EL (cell line): ENCODE results near the gene DIPK2A.

Experiments used
- DNase-seq: peaks from one replicate; pipeline ENCODE4 v3.0.0-alpha.2; 2016

Gene DIPK2A

DNA sequence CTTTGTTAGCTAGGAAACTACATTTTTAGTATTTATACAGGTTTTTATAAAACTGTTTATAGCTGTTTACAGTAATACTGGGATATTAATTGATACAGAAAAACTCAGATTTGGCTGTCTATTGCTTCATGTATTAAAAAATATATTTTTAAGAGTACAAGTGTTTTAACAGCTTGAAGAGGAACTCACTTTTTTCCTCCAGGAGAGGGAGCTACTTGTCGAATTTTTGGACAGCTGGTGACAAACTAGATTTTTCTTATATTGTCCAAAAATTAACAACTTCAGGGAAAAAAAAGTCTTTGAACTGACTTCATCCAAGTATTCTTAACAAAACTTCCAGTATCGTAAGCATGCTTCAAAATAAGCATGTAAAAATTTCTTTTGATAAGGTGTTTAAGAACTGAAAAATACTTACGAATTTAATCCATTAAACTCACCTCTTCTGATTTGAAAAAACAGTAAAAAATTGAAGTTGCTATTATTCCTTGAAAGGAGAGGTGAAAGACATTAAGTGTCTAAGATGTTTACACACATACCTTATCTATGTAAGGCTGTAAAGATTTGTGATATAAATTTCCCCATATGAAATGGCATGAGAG is 4.0 kb downstream of the DIPK2A start:
- peak; percentile 59 for DNase-seq

DNA sequence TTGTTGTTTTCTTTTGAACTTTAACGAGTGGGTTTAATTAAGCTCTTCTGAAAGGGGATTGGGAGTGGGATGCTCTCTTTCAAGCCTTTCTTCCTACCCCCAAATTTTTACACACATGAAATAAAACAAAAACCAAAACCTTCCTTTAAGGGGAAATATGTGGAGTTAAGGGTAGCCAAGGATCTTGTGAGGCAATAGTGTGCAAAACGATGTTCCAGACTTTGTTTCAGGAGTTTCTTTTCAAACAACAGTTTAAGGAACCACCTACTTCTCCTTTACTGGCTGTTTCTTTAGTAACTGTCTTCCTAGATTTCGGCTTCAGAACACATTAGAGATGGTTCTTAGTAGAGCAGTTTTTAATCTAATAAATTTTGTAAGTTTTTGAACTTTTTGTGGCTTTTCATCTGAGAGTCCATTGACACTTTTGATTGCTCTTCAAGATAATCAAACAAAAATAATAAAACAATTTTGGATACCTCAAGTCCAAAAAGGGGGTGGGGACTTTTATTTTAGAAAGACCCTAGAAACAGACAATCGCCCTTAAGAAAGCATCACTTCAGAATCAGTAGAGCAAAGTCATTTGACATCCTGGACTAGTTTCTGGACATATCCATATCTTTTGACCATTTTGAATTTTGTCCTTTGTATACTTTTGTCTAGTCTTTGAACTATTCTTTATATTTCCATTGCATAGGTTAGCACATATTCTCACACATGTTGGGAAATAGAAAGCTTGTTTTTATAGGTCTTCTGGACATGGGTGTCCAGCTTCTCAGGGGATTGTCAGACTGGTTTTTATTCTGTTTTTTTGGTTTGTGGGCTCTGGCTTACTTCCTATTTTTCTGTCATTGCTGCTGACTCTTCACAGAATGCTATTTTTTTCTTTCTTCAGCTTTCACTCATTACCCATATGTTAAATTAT is 6.0 kb downstream of the DIPK2A start:
- no peak for DNase-seq

DNA sequence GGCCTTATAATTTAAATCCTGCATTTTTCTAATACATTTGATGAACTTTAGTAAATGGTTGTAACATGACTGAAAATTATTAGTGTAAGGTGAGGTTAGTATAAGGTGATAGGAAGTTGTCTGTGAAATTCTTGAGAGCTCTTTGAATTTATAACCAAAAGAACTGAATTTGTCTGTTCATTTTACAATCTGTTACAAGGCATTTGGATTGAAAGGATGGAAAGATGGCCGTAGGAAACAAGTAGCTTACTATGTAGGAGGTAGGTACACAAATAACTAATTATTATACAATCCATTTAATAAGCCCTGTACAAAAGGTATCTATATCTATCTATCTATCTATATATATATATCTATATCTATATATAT is 6.6 kb downstream of the DIPK2A start:
- no peak for DNase-seq

DNA sequence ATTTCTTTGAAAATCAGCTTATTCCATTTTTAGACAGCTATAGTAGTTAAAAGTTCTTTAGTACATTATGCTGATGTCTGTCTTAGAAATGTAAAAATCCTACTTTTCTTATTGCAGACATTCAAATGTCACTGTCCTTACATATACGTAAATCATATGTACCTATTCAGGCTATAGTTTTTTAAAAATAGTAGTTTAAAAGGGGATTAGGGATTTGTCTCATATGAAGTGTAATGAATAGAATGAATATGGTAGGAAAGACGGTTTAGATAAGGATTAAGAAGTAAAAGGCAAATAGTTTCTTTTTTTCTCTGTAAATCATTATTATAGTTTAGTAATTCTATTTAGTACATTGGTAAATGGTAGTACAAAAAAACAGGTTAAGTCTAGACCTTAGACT is 7.4 kb downstream of the DIPK2A start:
- DNase-seq, result no peak

DNA sequence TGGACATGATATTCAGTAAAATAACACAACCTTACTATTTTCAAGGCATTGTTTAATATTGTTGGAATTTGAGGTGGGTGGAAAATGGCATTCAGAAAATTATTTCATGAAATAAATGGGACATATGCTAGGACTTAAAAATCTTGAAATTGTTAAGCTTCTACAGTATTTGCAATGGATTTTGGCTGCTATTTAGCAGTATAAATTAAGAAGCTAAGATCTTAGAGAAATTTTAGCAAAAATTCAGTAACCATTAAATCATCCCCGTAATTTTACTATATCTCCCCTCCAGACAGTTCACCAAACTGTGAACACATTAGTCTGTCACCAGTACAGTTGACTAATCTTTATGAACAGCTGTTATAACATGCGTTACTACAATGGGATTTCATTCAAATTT is 8.2 kb downstream of the DIPK2A start:
- no peak for DNase-seq

DNA sequence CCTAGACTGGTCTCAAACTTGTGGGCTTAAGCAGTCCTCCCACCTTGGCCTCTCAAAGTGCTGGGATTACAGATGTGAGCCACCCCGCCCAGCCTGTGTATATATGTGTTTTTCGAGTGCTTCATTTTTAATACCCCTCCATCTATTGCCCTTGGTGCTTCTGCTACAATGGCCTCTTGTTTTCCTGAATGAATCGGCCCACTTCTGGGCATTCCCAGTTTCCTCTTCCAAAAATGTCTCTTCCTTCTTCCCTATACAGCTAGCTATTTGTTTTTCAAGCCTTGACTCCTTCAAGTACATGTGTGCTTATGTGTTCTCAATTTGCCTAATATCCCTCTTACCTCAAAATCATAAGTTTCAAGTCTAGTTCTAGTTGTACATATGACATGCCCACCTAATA is 16.7 kb downstream of the DIPK2A start:
- DNase-seq, result no peak

DNA sequence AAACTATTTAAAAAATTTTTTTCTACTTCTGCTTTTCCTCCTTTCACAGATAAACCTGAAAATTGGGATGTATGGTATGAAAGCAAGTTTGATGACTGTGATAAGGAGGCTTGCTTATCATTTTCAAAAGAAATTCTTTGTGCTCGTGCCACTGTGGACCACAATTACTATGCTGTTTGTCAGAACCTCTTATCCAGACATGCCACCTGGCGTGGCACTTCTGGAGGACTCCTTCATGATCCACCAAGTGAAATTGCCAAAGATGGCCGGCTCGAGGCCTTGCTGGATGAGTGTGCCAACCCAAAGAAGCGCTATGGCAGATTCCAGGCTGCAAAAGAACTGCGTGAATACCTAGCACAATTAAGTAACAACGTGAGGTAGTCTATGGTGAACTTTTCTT is 17.8 kb downstream of the DIPK2A start:
- DNase-seq, result no peak

DNA sequence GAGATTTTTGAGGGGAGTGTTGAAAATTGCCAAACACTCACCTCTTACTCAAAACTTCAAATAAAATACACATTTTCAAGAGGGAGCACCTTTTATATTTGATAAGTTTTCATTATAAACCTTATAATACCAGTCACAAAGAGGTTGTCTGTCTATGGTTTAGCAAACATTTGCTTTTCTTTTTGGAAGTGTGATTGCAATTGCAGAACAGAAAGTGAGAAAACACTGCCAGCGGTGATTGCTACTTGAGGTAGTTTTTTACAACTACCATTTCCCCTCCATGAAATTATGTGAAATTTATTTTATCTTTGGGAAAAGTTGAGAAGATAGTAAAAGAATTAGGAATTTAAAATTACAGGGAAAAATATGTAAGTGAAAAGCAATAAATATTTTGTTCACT is 20.1 kb downstream of the DIPK2A start:
- no peak for DNase-seq

DNA sequence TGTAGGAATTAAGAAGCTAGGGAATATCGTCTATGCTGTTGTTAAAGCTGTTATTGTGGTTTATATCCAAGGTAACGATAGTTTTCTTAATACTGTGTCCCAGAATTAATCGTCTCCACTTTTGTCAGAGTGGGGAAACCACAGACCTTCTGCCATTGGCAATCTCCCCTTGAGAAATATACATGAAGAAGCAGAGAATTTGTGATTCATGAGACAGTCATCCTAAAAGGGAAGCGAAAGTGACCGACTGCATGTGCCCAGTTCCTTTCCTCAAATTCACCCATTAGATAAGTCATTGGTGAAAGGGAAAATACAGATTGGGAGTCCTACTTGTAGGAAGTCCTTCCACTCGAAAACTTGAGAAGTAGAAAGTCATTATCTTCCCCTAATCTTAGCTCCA is 26.6 kb downstream of the DIPK2A start:
- peak; percentile 91 for DNase-seq

DNA sequence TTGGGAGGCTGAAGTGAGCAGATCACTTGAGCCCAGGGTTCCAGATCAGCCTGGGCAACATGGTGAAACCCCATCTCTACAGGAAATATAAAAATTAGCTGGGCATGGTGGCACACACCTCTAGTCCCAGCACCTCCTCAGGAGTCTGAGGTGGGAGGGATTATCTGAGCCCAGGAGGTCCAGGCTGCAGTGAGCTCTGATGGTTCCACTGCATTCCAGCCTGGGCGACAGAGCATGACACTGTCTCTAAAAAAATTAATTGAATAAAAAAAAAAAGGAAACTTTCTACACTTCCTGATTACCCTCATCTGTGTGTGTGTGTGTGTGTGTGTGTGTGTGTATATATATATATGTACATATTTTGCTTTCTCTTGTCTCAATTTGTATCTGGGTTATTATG is 31.4 kb downstream of the DIPK2A start:
- DNase-seq, result no peak

DNA sequence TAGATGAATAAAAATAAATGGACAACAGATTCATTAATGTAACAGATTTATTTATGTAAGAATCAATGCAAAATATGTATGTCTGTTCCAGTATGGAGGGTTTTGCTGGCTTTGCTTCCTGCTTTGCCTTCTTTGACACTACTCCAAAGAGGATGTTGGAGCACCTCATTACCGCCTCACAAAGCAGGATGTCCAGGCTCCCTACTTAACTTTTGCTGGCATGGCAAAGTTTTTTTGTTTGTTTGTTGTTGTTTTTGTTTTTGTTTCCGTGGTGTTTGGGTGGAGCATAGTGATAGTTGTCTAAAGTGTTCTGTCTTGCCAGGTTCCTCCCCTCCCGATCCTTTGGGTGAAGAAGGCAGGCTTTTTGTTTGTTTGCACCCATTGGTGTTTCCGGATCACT is 38.7 kb downstream of the DIPK2A start:
- no peak for DNase-seq

DNA sequence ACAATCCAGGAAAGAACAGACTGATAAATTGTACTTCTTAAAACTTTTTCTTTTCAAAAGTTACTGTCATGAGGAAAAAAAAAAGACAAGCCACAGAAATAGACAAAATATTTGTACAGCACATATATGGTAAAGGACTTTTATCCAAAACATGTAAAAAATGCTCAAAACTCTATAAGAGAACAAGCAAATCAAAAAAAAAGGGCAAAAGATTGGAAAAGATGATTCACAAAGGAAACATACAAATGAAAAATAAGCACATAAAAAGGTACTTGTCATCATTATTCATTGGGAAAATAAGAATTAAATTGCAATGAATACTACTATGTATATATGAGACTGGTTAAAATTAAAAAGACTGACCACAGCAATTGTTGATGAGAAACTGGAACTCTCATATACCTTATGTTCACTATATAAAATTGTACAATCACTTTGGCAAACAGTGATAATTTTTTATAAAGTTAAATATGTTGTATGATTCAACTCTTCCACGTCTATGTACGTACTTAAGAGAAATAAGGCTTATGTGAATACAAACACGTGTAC is 39.7 kb downstream of the DIPK2A start:
- DNase-seq, result no peak

DNA sequence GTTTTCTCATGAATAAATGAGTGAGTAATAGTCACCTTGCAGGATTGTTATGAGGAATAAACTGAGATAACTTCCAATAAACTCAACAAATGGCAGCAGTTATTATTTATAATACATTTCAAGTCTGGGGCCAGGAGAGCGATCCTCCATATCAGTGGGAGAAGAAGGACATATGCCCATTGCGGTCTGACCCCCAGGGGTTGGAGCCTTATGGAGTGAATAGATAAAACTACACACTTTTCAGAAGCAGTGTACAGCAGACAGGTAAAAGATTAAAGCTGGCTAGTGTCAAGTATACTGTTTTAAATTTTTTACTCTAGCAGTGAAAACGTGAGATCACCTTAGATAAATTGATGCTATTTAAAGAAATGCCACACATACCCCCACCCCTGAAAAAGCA is 43.5 kb downstream of the DIPK2A start:
- no peak for DNase-seq

DNA sequence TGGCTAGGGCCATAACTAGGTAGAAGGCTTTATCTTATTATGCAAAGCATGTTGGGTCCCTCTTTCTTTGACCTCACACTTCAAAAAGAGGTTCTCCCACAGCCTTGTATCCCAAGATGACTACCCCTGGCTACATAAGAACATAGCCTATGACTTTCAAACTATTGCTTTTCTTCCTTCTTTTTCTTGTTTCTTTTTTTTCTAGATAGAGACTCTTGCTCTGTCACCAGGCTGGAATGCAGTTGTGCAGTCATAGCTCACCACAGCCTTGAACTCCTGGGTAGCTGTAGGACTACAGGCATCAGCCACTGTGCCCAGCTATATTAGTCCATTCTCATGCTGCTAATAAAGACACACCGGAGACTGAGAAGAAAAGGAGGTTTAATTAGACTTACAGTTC is 47.2 kb downstream of the DIPK2A start:
- peak; percentile 89 for DNase-seq
